GM19099 (cell line): ENCODE measurements around the gene SOBP.

Experiments
- POLR2A ChIP-seq: IDR thresholded peaks from 3 replicates; pipeline ENCODE4 v1.6.1; 2011; ENCODE audit warnings: low read depth; ENCODE audit not compliant: insufficient read length; ENCODE audit errors: extremely low read depth

SOBP gene

DNA sequence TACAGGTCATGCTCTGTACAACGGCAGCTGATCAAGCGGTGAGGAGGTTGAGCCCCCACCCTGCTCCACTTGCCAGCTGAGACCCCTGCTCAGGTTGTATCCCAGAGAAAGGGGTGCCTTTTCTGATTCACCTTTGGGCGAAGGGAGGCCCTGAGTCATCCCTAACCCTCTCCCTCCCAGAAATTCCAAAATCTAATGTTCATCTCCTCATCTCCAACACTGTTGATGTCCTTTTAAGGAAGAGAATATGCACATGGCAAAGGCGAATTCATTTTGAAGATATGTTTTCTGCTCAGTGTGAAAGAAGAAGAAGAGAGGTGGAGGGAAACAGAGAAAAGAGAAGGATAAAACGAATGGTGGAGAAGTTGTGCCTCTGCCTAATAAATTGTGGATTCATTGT, 213.7 kb downstream of the SOBP start:
- no peak for TF ChIP-seq POLR2A

DNA sequence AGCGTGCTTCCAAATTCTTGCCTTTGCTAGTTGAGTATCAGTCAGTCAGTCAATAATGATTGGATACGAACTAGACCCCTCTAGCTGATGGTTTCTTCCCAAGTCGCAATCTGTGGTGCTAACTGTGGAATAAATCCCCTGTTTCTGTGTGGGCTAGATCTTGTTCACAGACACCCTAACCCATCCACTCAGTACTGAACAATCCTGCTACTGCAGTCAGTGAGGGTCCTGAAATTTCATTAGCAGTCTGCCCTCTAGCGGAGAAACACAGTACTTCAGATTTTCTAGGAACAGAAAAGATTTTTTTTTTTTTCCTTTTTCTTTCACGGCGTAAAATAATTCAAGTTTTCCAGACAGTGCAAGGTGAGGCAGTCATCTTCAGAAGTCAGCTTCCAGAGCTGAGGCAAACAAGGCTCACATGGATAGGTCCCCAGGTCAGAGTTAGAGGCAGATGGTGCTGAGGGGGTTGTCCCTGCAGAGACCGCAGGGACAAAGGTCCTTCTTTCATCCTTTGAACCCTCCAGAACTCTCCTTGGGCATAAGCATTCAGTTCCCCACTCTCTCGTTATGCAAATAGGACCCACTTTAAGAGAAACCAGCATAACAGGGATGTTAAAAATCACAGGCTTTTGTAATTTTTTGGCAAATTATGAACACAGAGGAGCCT, 214.6 kb downstream of the SOBP start:
- no peak for TF ChIP-seq POLR2A

DNA sequence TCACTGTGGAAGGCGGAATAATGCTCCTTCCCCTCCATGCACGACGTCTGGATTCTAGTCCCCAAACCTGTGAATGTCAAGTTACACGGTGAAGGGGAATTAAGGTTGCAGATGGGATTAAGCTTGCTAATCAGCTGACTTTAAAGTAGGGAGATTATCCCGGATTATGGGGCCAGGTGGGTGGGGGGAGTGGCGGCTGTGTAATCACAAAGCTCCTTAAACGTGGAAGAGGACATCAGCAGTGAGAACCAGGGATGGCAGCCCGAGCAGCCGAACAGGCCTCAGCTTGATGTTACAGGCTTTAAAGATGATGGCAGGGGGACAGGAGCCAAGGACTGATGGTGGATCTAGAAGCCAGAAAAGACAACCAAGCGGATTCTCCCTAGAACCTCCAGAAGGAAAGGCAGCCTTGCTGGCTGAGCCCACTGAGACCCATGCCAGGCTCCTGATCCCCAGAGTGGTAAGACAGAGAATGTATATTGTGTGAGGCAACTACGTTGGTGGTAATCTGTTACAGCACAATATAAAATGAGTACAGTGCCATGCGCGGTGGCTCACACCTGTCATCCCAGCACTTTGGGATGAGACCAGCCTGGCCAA, 216.7 kb downstream of the SOBP start:
- no peak for TF ChIP-seq POLR2A

DNA sequence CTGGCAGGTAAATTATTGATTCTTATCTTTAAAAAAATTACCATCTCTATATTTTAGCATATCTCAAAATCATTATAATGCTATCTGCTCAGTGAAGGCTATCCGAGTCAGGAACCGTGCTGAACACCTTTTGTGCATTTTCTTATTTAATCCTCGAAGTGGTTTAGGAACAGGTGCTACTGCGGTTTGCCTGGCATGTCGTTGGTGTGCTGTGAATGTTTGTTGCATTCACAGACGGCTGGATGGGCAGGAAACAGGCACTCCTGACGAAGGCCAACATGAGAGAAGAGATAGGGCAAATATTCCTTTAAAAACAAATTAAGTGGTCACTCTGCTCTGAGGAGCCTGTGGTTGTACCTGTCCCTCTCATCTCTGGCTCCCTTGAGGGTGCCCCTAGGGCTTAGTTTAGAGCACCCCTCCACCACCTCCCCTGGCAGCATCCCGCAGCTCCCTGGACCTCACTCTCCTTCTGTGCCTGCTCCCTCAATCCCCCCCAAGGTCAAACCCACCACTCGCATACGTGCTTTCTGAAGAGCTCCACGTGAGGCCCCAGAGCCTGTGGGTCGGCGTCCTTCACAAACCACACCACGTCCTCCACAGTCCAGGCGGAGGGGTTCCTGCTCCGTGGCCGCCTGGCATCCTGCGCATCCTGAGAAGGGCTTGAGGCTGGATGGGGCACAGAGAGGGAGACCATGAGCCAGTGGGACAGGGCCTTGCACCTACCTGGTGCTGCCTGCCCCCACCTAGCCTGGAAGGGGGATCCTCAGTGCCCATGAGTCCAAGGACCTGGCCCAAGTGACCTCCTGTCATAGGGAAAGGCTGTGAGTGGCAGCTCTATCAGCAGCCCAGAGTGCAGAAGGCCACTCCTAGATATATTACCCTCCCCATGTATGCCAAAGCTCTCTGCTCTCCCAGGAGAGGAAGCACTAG, 217.7 kb downstream of the SOBP start:
- no peak for TF ChIP-seq POLR2A

DNA sequence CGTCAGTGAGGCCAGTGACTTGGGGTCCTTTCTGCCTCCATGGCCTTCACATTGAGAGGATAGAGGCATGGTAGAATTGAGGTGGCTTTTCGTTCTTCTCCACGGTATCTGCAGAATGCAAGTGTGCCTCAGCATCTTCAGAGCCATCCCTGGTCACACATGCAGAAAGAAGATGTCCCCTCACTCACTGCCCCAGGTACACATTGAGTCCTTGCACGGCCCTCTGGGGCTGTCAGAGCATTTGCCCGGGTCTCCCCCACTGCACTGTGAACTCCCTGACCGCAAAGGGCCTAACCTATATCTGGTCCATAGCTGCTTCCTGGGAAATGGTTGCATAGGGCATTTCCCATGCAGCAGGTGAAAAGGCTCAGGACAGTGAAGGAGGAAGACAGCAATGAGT, 218.5 kb downstream of the SOBP start:
- TF ChIP-seq POLR2A, result no peak

DNA sequence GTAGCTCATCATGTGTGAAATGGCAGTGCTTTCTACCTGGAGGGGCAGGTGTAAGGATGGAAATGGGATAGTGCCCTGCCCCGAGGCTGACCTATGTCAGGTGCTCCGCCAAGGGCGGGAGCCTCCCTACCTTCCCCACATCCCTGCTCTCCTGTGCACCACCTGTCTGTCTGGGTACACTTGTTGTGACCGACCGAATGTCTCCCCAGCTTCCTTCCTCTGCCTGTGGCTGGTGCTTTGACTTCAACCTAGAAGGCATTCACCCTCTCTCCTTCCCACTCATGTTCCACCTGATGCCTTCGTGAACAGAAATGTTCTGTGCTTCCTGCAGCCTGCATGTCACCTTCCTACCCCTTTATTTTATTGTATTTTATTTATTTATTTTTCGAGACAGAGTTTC, 219.4 kb downstream of the SOBP start:
- TF ChIP-seq POLR2A, result no peak
